Smooth muscle cell (in vitro differentiated cells): ENCODE results near the gene VPS8. TPM values are rescaled to one million over a fixed set of nuclear protein-coding genes. Genes with fewer than 3 reads are reported as not detected.

ENCODE experiments used
- DNase-seq: peaks from one replicate; lab custom pipeline; 2025; ENCODE audit not compliant: unreplicated experiment; lab: John Stamatoyannopoulos, UW
- H2AFZ ChIP-seq: fragments of 200-600 bp; sonication (generic); 2 replicates; pipeline ENCODE4 v1.6.0; 2016; ENCODE audit warnings: antibody characterized with exemption, low read depth, mild to moderate bottlenecking
- H3F3A ChIP-seq: fragments of 200-600 bp; sonication (generic); 2 replicates; pipeline ENCODE4 v1.6.0; 2017; ENCODE audit warnings: antibody characterized with exemption, low read depth
- H3K27ac ChIP-seq: fragments of 200-600 bp; sonication (generic); 2 replicates; pipeline ENCODE4 v1.5.1; 2016; ENCODE audit warnings: low read depth, mild to moderate bottlenecking
- H3K27me3 ChIP-seq: fragments of 200-600 bp; sonication (generic); 2 replicates; pipeline ENCODE4 v1.6.1; 2016; ENCODE audit warnings: low read depth, mild to moderate bottlenecking
- H3K36me3 ChIP-seq: fragments of 200-600 bp; sonication (generic); 2 replicates; pipeline ENCODE4 v1.5.1; 2016; ENCODE audit warnings: low read depth
- H3K4me1 ChIP-seq: fragments of 200-600 bp; sonication (generic); 2 replicates; pipeline ENCODE4 v1.5.1; 2016; ENCODE audit warnings: low read depth
- H3K4me2 ChIP-seq: fragments of 200-600 bp; sonication (generic); 2 replicates; pipeline ENCODE4 v1.6.0; 2016; ENCODE audit warnings: mild to moderate bottlenecking
- H3K4me3 ChIP-seq: fragments of 200-600 bp; sonication (generic); 2 replicates; pipeline ENCODE4 v1.5.1; 2016; ENCODE audit warnings: mild to moderate bottlenecking
- H3K79me2 ChIP-seq: fragments of 200-600 bp; sonication (generic); 2 replicates; pipeline ENCODE4 v1.6.0; 2016; ENCODE audit warnings: low read depth, mild to moderate bottlenecking
- H3K9ac ChIP-seq: fragments of 200-600 bp; sonication (generic); 2 replicates; pipeline ENCODE4 v1.6.0; 2016; ENCODE audit warnings: low read depth
- H3K9me3 ChIP-seq: fragments of 200-600 bp; sonication (generic); replicated peaks from 2 replicates; pipeline ENCODE4 v1.5.1; 2016; ENCODE audit warnings: low read depth
- H4K20me1 ChIP-seq: fragments of 200-600 bp; sonication (generic); 2 replicates; pipeline ENCODE4 v1.6.0; 2016; ENCODE audit warnings: low read depth
- CTCF ChIP-seq: fragments of 200-600 bp; sonication (generic); IDR thresholded peaks from 2 replicates; pipeline ENCODE4 v1.5.1; 2017; ENCODE audit warnings: borderline replicate concordance, mild to moderate bottlenecking, antibody characterized with exemption; ENCODE audit not compliant: insufficient read depth, poor library complexity, severe bottlenecking
- WGBS: methylation state at CpG from one replicate; pipeline ENCODE4 v1.1.7; 2016; ENCODE audit warnings: low lambda C conversion rate; 5-methylcytosine and 5-hydroxymethylcytosine counted together
- polyA plus RNA-seq: library from polyadenylated mRNA; unstranded; fragments of >200 nt; fragmentation: Nextera tagmentation; extraction: Ambion mirVana; gene quantifications from 2 replicates; pipeline ENCODE4 v1.2.1, GENCODE V29; 2016
- total RNA-seq: library from RNA; depleted of rRNA; stranded (reverse); fragments of >200 nt; gene quantifications from 2 replicates; pipeline ENCODE4 v1.2.3, GENCODE V29; 2014

Gene VPS8
- total and polyA plus RNA-seq, 2 experiments from 2014 or later = 16.1 to 53.9 TPM

GRCh38 chr3:184770541-184770940 is 41.4 kb upstream of the VPS8 start:
- Histone ChIP-seq H3K9me3 (no peaks in the 10 kb centered on the region), H3K4me1 (peaks cover 4% of the 10 kb centered on the region), H3K79me2 (no peaks in the 10 kb centered on the region), H3K27me3 (no peaks in the 10 kb centered on the region), H3K27ac (no peak overlapping the region), H3K9ac (no peak overlapping the region), H4K20me1 (no peaks in the 10 kb centered on the region), H3F3A (peaks cover 7% of the 10 kb centered on the region), H3K36me3 (no peaks in the 10 kb centered on the region), H2AFZ (no peak overlapping the region), H3K4me2 (no peak overlapping the region), H3K4me3 (no peak overlapping the region)
- no peak for TF ChIP-seq CTCF
- DNase-seq = no peak
- 94% methylated on average over 12 of the region's 12 CpGs for WGBS

GRCh38 chr3:184771301-184772127 is 40.5 kb upstream of the VPS8 start:
- peak overlapping the region; percentile 19 for H3K27ac ChIP-seq

GRCh38 chr3:184772667-184773272 is 39.2 kb upstream of the VPS8 start:
- H4K20me1 ChIP-seq = no peaks in the 10 kb centered on the region
- H2AFZ ChIP-seq = no peak overlapping the region
- no peaks in the 10 kb centered on the region for H3K27me3 ChIP-seq
- H3K27ac ChIP-seq = no peak overlapping the region
- peaks cover 4% of the 10 kb centered on the region for H3K4me1 ChIP-seq
- 88% methylated on average over 8 of the region's 8 CpGs for WGBS
- no peaks in the 10 kb centered on the region for H3K79me2 ChIP-seq
- H3F3A ChIP-seq = peaks cover 7% of the 10 kb centered on the region
- H3K9me3 ChIP-seq = no peaks in the 10 kb centered on the region
- no peaks in the 10 kb centered on the region for H3K36me3 ChIP-seq
- no peak overlapping the region for H3K4me3 ChIP-seq
- H3K4me2 ChIP-seq = no peak overlapping the region
- no peak overlapping the region for H3K9ac ChIP-seq
- no peak for TF ChIP-seq CTCF
- DNase-seq = no peak

More at GRCh38 chr3:184771301-184772127, 40.5 kb upstream of the VPS8 start:
- TF ChIP-seq CTCF = no peak
- Histone ChIP-seq H3K27me3 (no peaks in the 10 kb centered on the region), H3K4me1 (peaks cover 4% of the 10 kb centered on the region), H3K9ac (no peak overlapping the region), H2AFZ (peak overlapping the region; percentile 22), H3K9me3 (no peaks in the 10 kb centered on the region), H4K20me1 (no peaks in the 10 kb centered on the region), H3K79me2 (no peaks in the 10 kb centered on the region), H3K36me3 (no peaks in the 10 kb centered on the region), H3F3A (peaks cover 7% of the 10 kb centered on the region), H3K4me3 (no peak overlapping the region), H3K4me2 (peak overlapping the region; percentile 61)
- WGBS = 44% methylated on average over 20 of the region's 20 CpGs
- no peak for DNase-seq
